Cardiac septum (tissue), 1 donor: Measurements from ENCODE around the gene YIPF2. TPM values are rescaled to one million over a fixed set of nuclear protein-coding genes. Genes with fewer than 3 reads are reported as not detected.

Experiments
- DNase-seq: peaks from one replicate; pipeline ENCODE4 v3.0.0-alpha.2; 2020; ENCODE audit warnings: low spot score
- intact Hi-C: fragments of 100-400 bp; cut with DNase I; formaldehyde crosslinking; loops from one replicate; pipeline ENCODE4 v1.14.0; 2022
- total RNA-seq: library from RNA; stranded (reverse); fragmentation: NEBNext Ultra II Directional; extraction: Animal tissue kit (Norgen Biotek cat#: 25700); gene quantifications from one replicate; pipeline ENCODE4 v1.2.1, GENCODE V29; 2021
- donor health status: DM: no; HTN: no; CAD: no.

Gene YIPF2
- total RNA-seq, 1 donor from 2014 or later: 20.8 TPM

DNA sequence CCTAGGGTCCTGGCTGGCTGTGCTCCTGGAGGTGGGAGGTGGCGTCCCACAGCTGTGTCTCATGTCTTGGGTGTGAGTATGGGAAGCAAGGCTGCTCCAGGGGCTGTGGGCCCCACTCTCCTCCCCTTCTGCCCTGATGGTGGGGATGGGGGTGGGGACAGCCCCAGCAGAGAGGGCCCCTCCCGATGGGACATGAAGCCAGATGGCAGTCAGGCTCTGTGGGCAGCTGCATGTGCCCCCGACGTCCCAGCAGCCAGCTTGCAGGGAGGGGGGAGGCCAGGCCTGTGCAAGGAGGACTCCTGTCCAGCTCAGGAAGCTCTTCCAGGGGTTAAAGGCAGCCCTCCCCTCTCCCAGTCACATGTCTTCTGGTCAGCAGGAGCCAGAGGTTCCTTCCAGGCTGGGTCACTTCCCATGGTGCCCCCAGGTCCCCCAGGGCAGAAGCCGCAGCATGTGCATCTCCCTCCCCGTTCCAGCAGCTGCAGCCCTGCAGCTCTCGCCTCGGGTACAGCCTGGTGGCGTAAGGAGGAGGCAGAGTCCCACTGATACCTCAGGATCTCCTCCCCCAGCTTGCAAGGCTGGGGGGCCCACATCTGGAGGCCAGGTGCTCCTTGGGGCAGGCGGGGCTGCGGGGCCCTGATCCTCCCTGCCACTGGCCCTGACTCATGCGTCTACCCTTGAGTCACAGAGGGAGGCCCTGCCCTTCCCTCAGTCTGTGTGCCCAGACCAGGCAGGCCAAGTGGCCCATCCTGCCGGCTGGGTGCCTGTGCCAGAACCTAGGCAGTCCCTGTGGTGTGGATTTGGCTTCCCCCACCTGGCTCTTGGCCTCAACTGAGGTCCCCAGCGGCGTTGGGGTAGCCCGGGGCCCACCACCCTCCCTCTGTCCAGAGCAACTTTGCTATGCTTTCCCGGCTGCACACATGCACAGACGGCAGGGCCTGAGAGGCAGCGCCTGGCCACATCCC lies 13.0 kb downstream of the YIPF2 start:
- no peak for DNase-seq
- intact Hi-C loops: no loop called here

DNA sequence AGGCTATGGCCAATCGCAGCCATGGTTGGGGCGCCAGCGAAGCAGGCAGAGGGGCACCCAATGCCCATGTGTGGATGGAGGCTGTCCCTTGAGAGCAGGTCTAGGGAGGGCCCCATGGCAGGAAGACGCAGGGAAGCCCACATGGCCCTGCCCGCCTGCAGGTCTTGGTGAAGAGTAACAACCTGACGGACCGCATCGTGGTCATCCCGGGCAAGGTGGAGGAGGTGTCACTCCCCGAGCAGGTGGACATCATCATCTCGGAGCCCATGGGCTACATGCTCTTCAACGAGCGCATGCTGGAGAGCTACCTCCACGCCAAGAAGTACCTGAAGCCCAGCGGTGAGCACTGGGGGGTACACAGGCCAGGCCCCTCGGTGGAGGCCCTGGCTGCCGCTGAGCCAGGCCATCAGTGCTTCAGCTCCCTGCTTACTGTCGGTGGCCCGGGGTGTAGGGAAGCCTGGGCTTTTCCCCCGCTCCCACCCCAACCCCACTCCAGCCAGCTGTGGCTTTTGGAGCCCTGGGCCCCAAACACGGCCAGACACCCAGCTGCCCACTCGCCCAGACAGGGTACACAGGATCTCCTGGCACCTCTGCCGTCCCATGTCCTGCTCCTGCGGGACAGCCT lies 14.6 kb downstream of the YIPF2 start:
- no peak for DNase-seq
- intact Hi-C loops: no loop called here

DNA sequence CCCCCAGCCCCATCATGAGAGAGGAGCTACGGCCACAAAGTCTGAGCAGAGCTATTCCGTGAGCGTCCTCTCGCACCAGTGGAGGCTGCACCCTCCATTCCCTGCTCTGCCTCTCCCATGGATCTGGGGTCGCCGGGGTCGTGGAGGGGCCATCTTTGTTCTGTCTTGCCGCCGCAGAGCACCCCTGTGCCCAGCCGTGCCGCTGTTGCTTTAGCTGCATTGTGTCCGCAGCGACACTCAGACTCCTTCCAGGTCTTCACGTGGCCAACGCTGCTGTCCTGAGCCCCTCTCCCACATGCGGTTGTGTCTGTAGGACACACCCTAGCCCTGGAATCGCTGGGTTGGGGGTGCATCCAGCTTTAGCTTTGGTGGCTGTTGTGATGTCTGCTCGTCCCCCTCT lies 15.8 kb downstream of the YIPF2 start:
- intact Hi-C loops: no loop called here
- no peak for DNase-seq

DNA sequence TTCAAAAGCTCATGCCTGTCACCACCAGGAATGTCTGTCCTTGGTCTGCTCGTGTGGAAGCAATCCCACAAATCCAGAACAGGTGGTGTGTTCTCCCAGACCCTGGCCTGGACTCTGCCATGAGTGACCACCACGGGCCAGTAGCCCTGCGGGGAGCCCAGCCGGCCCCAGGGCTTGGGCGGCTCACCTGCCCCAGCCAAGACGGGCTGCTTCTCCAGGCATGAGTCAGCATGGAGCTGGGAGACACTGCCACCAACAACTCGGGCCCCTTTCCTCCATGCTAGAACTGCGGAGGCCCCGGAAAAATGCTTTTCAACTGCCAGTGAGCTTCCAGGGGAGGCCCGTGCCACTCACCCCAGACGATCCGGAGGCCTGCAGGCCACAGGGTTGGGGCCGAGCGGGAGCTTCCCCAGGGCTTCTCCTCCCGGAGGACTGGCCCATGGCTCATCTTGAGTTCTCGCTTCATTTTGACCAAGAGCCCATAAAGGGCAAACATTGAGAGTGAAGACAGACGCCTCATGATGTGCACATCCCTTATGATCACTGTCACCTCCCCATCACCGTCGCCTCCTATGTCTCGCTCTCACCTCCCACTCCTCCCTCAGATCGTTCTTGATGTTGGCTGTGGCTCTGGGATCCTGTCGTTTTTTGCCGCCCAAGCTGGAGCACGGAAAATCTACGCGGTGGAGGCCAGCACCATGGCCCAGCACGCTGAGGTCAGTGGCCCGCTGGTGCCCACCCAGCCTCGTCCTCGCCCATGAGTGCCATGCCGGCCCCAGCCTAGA lies 16.7 kb downstream of the YIPF2 start:
- no peak for DNase-seq
- intact Hi-C loops: no loop called here

DNA sequence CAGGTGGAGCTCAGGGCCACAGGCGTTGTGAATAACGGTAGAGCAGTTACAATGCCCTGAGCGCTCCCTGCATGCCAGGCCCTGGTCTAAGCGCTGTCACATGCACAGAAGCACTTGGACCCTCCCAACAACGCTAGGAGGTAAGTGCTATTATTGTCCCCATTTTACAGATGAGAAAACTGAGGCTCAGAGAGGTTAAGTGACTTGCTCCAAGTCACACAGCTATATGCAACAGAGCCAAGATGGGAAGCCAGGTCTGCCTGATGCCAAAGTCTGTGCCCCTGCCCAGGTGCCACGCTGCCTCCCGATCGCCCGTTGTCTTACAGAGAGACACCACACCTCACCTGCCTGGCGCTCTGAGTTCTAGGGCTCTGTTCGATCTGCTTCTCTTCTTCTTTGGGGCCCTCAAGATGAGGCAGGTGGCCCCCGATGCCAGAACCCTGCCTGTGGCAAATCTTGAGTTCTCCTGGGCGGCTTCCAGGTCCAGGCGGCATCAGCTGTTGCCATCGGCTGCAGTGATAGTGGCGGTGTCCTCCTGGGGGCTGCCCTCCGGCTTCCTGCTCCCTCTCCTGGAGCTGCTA lies 20.0 kb downstream of the YIPF2 start:
- DNase-seq: no peak
- intact Hi-C loops: no loop called here

DNA sequence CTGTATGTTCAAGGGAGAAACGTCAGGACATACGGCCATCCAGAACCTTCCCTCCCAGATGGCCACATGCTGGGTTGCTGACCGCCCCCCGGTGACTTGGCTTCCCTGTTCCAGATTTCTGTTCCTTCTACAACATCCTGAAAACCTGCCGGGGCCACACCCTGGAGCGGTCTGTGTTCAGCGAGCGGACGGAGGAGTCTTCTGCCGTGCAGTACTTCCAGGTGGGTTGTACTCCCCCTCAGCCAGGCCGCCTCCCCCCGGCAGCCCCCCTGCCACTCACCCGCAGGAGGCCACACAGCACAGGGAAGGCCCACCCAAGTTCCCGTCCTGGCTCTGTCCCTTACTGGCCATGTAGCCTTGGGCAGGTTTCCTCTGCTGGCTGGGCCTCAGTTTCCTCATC lies 20.5 kb downstream of the YIPF2 start:
- intact Hi-C loops: no loop called here

DNA sequence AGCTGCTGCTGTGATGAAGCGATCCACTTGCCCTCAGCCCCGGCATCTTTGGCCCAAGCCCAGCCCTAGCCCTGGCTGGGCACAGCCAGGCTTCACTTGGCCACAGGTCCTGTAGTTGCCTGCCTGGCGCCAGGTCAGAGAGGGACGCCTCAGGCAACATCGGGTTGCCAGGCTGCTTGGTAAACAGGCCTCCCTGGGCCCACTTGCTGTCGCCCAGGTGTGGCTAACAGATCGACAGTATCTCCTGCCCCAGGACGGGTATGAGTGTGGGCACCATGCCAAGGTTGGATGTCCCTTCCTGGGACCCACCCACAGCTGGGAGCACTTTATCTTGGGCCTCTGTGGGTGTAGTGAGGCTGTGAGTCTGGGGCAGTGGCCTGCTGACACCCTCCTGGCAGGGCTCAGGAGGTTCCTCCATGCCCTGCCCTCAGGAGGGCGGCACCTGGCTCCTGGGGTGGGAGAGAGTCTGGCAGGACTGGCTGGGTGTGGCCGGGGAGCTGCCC lies 29.2 kb downstream of the YIPF2 start:
- DNase-seq: no peak
- intact Hi-C loops: no loop called here

More for the DNA sequence above, 20.5 kb downstream of the YIPF2 start:
- DNase-seq: no peak

DNA sequence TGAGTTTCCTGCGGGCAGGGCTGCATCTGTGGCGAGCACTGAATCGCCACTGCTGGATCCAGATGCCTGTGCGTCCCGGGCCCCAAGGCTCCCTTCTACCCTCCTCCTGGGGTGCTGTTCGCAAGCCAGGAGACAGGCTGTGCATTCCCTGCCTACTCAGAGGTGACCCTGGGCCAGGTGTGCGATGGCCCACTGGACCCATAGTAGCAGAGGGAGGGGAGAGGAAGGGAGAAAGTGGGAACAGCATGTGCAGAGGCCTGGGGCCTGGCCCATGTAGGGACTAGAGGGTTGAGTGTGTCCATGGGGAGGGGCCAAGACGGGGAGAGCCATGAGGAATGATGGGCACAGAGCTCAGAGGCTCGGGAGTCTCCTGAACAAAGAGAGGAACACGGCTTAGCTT lies 29.8 kb downstream of the YIPF2 start:
- DNase-seq: no peak
- intact Hi-C loops: no loop called here

DNA sequence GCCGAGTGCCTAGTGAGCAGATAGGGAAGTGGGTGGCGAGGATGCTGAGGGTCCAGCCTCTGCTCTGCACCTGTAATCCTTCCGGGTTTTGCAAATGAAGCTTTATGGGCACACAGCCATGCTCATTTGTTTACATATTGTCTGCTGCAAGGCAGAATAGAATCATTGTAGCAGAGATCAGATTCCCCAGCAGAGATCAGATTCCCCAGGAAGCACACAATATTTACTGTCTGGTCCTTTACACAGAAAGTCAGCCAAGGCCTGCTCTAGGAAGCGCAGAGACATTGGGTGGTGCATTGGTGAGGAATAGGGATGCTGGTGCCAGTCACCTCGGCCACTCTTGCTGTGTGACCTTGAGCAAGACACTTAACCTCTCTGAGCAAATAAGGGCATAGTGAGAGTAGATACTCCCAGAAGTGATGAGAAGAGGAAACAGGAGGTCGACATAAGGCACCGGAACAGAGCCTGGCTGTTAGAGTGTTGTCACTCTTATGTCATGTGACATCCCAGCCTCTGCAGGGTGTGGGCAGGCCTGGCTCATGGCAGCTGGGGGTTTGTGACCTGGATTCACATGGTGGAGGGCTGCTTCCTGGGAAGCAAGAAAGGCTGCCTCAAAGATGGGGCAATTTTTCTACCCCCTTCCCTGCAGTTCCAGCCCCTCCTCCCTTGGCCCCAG lies 31.4 kb downstream of the YIPF2 start:
- no peak for DNase-seq
- intact Hi-C loops: no loop called here

DNA sequence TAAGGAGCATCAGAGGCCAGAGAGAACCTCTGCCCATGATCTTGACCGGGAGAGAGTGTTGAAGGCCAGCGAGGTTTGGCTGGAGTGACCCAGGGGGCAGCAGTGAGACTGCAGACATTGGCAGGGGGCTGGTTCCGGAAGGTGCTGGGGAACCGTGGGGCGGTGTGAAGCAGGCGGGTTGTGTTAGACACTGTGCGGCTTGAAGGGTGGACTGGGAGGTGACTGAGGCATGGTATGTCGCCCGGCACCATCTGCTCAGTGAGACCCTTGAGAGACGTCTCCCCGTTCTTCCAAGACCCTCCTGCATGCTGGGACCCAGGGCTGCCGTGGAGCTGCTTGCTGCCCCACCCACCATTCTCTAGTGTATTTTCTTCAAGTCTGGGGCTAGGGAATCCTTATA lies 32.5 kb downstream of the YIPF2 start:
- intact Hi-C loops: no loop called here
- DNase-seq: no peak

DNA sequence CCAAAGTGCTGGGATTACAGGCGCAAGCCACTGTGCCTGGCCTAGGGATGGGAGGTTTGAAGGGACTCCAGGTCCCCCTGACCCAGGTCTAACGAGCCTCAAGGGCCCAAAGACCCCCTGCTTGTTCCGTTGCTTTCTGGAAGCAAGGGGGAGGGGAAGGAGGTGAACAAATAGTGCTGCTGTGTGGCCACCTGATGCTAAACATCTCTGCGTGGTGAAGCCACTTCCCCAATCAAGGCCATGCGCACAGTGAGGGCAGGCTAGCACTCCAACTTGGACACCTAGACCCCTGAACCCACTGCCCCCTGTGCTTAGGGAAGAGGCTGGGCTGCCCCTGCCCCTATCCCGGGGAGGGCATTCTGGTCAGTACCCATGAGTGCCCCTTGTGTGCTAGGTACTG lies 33.1 kb downstream of the YIPF2 start:
- no peak for DNase-seq
- intact Hi-C loops: no loop called here

DNA sequence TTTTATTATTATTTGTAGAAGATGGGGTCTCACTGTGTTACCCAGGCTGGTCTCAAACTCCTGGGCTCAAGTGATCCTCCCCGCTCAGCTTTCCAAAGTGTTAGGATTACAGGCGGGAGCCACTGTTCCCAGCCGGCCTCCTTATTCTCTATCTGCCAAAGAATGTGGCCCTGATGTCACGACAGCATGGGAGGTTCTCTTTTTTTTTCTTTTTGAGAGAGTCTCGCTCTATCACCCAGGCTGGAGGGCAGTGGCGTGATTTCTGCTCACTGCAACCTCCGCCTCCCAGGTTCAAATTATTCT lies 33.6 kb downstream of the YIPF2 start:
- intact Hi-C loops: no loop called here
- DNase-seq: no peak

DNA sequence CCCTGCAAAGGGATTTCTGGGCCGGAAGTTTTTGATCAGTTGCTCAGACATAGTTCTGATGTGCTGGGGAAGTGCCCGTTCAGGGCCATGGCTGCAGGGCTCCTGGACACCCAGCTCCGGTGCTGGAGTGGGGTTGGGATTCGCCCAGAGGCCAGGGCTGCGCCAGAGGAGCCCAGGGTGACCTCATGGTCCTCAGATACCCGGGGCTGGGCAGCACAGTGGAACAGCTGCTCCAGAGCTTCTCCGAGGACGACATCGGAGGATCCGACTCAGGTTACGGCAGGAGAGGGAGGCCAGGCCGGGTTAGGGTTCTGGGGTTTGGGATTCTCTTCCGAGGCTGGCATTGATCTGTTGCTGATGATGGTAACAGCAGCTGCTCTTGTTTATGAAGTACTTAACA lies 36.2 kb downstream of the YIPF2 start:
- intact Hi-C loops: no loop called here
- DNase-seq: no peak

DNA sequence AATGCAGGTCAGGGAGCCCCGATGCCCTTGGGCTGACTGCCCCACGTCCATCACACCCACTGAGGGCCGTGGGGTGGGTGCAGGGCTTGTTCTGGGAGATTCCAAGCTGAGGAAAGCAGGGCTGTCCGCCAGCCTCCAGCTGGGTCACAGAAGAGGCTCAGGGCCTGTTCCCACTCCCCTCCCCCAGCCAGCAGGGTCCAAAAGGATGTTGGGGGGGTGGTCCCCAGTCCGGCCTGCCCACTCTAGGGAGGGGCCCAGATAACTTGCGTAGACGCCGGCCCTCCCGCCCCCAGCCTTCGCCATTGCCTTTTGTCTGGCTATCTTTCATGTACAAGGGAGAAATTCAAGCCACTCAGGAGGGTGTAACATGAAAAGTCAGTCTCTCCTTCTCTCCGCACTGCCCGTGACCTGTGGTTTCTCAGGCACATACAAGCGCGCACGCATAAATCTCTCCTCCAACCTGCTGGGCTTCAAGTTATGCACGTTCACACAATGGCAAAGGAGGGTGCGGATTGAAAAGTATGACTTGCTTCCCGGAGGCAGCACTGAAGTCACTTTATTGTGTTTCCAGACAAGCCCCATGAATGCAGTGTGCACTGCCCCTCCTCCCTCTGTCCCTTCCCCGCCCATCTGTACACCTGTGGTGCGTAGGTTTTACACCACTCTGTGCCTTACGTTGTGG lies 36.9 kb downstream of the YIPF2 start:
- no peak for DNase-seq

DNA sequence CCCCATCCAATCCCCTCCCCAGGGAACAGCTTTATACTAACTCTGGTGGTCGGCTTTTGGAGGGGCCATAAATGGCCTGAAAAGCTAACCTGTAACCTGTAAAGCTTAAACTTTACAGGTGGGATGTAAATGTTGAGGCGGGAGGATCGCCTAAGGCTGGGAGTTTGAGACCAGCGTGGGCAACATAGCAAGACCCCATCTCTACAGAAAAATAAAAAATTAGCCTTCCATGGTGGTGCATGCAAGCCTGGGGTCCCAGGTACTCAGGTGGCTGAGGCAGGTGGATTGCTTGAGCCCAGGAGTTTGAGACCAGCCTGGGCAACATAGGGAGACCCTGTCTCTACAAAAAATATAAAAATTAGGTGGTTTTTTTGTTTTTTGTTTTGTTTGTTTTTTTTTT lies 38.6 kb downstream of the YIPF2 start:
- no peak for DNase-seq
- intact Hi-C loops: no loop called here

More for the DNA sequence above, 36.9 kb downstream of the YIPF2 start:
- intact Hi-C loops: no loop called here

DNA sequence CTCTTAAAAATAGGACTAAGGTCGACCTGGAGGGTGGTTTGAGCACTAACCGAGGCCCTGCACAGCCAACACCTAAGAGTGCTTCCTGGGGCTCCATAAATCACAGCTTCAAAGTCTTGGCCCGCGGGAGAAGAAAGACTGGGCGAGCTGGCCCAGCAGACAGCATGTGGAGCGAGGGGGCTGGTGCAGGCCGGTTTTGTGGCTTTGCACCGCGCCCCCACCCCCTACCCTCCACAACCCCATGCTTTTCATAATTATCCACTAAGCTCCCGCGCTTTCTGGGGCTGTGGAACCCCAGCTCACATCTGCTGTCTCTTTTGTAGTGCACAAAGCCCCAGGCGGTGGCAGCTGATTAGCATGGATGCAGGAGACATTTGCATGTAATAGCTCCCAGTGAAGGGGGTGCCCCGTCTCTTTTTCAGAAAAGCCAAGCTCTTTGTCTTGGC lies 40.0 kb downstream of the YIPF2 start:
- intact Hi-C loops: no loop called here
- no peak for DNase-seq

DNA sequence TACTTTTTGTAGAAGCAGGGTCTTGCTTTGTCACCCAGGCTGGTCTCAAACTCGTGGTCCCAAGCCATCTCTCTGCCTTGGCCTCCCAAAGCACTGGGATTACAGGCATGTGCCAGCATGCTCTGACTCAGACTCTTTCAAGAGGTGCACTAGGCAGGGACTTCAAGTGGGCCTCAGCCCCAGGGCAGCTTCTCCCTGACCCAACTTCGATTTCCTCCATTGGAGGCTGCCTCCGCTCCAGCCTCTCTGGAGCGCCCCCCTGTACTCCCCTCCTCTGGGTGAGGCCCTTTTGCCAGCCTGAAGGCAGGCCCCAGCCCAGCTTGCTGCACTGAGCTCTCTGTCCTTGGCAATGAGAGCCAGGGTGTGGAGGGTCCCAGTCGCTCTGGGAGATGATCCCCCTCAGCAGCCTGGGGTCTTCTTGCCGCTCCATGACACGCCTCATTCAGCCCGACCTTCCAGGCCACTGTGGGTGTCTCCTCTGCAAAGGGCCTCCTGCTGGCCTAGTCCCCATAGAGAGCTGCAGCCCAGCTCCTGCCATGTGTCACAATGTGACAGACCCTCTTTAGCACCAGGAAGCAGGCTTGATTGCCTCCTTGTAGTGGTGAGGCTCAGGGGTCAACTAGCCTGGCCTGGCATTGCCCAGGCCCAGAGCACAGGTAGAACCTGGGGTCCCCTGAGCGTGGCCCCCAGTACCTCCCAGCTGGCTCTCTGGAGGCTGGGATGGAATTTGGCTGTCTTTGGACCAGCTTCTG lies 40.6 kb downstream of the YIPF2 start:
- no peak for DNase-seq
- intact Hi-C loops: no loop called here
